Measurements from ENCODE around the gene FCN2.

The FCN2 gene

DNA sequence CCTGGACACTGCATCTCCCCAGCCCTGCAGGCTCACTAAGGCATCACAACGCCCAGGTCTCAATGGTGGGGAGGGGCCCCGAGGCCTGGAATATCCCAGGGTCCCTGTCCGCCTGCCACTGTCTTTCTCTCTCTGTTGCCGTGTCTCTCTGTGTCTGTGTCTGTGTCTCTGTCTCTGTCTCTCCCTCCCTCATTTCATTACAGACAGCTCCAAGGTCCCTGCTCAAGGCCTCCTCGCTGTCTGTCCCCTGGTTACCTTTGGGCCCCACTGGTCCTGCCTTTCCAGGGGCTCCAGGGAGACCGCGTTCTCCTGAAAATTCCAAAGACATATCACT, 33.9 kb downstream of the FCN2 start:
- H3K4me1 ChIP-seq (ENCODE audit: low read length) = no peaks in the 10 kb centered on the region
- DNase-seq = no peak
- no peaks in the 10 kb centered on the region for H4K20me1 ChIP-seq (ENCODE audit: insufficient read depth, low read length)
- H2AFZ ChIP-seq (ENCODE audit: low read length) = no peak overlapping the region
- no peak overlapping the region for H3K9ac ChIP-seq (ENCODE audit: low read length)
- no peaks in the 10 kb centered on the region for H3K9me2 ChIP-seq (replicated peaks; ENCODE audit: insufficient read depth, low read length)
- H3K27ac ChIP-seq (ENCODE audit: low read length) = no peak overlapping the region
- H3F3A ChIP-seq (ENCODE audit: insufficient read depth, low read length) = no peaks in the 10 kb centered on the region
- H3K27me3 ChIP-seq (replicated peaks; ENCODE audit: insufficient read depth, low read length) = peaks cover 96% of the 10 kb centered on the region
- no peaks in the 10 kb centered on the region for H3K9me3 ChIP-seq (replicated peaks; ENCODE audit: insufficient read depth, low read length)
- H3K4me3 ChIP-seq (ENCODE audit: low read length) = no peak overlapping the region
- no peak overlapping the region for H3K4me2 ChIP-seq (ENCODE audit: low read depth, low read length)
- no peaks in the 10 kb centered on the region for H3K79me2 ChIP-seq (ENCODE audit: low read length)
- no peaks in the 10 kb centered on the region for H3K36me3 ChIP-seq (replicated peaks; ENCODE audit: insufficient read depth, low read length)
- TF ChIP-seq, protein P1, sequence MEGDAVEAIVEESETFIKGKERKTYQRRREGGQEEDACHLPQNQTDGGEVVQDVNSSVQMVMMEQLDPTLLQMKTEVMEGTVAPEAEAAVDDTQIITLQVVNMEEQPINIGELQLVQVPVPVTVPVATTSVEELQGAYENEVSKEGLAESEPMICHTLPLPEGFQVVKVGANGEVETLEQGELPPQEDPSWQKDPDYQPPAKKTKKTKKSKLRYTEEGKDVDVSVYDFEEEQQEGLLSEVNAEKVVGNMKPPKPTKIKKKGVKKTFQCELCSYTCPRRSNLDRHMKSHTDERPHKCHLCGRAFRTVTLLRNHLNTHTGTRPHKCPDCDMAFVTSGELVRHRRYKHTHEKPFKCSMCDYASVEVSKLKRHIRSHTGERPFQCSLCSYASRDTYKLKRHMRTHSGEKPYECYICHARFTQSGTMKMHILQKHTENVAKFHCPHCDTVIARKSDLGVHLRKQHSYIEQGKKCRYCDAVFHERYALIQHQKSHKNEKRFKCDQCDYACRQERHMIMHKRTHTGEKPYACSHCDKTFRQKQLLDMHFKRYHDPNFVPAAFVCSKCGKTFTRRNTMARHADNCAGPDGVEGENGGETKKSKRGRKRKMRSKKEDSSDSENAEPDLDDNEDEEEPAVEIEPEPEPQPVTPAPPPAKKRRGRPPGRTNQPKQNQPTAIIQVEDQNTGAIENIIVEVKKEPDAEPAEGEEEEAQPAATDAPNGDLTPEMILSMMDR (IDR thresholded peaks at IDR 0.05; ENCODE audit: low read length) = no peak
- no peak for TF ChIP-seq EZH2phosphoT487 (IDR thresholded peaks at IDR 0.05; ENCODE audit: low read length)
- TF ChIP-seq EZH2 (optimal IDR thresholded peaks at IDR 0.05; ENCODE audit: low read depth, low read length) = no peak

DNA sequence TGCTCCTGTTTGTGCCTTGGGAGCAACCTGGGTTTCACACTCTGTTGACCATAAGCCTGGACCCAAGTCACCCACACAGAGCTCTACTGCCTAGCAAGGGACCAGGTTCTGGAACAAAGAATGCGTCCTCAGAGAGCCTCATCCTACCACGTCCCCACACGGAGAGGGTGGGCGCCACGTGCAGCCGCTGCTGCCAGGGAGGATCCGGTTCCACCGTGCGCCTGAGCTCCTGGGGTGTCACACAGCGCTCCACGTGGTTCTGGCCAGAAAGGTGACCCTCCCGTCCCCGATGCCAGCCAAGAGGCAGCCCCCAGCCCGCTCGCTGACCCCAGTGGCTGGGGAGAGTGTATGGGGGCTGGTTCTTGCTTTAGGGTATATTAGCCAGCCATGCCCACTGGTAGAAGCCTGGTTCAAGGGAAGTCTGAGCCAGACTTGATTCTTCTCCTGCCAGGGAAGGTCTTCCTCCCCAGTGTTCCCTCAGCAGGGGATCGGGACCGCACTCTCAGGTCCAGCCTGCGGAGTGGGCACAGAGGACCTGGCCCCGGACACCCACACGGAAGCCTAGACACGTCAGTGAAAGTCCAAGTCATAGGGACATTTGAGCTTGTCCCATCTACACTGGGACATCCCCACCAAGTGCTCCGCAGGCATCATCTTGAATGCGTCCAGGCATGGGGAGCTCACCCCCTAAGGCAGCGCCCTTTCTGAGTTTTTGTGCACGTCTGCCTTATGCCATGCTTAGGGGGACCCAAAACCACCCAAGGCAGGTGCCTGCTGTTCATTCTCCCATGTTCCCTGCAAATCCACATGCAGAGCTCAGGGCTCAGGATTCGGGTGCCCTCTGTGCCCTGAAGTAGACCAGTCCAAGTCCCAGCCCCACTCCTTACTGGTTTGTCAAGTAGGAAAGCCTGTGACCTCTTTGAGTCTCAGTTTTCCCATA, 34.7 kb downstream of the FCN2 start:
- H3K9me2 ChIP-seq (replicated peaks; ENCODE audit: insufficient read depth, low read length) = no peaks in the 10 kb centered on the region
- H3F3A ChIP-seq (ENCODE audit: insufficient read depth, low read length) = no peaks in the 10 kb centered on the region
- TF ChIP-seq EZH2phosphoT487 (IDR thresholded peaks at IDR 0.05; ENCODE audit: low read length) = no peak
- TF ChIP-seq, protein P1 (IDR thresholded peaks at IDR 0.05; ENCODE audit: low read length) = no peak
- no peak for TF ChIP-seq EZH2 (optimal IDR thresholded peaks at IDR 0.05; ENCODE audit: low read depth, low read length)
- no peak overlapping the region for H3K27ac ChIP-seq (ENCODE audit: low read length)
- H3K9me3 ChIP-seq (replicated peaks; ENCODE audit: insufficient read depth, low read length) = no peaks in the 10 kb centered on the region
- H3K4me1 ChIP-seq (ENCODE audit: low read length) = no peaks in the 10 kb centered on the region
- no peak for DNase-seq
- H4K20me1 ChIP-seq (ENCODE audit: insufficient read depth, low read length) = no peaks in the 10 kb centered on the region
- H3K79me2 ChIP-seq (ENCODE audit: low read length) = no peaks in the 10 kb centered on the region
- no peak overlapping the region for H3K9ac ChIP-seq (ENCODE audit: low read length)
- H2AFZ ChIP-seq (ENCODE audit: low read length) = no peak overlapping the region
- H3K4me3 ChIP-seq (ENCODE audit: low read length) = no peak overlapping the region
- no peak overlapping the region for H3K4me2 ChIP-seq (ENCODE audit: low read depth, low read length)
- no peaks in the 10 kb centered on the region for H3K36me3 ChIP-seq (replicated peaks; ENCODE audit: insufficient read depth, low read length)
- peaks cover 96% of the 10 kb centered on the region for H3K27me3 ChIP-seq (replicated peaks; ENCODE audit: insufficient read depth, low read length)

DNA sequence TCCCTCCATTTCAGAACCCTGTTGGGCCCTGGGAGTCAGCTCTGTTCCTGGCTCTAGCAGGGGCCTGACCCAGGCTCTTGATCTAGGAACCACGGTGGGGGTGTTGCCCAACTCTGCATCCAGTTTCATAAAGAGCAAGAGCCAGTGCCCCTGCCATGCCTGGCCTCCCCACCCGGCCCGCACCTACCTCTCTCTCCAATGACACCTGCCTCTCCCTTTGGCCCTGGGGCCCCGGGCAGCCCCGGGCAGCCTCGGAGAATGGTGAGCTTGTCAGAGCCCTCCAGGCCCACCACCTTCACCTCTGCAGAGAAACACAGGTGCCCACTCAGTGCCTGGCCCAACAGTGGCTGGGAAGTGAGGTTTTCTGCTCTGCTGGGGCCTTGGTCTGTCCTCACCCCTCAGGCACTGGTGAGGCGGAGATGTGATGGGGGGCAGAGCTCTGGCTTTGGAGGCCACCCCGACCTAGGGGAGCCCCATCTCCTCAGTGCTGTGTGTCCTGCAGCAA, 35.6 kb downstream of the FCN2 start:
- DNase-seq = no peak
- Histone ChIP-seq H2AFZ (ENCODE audit: low read length) (no peak overlapping the region), H3K4me1 (ENCODE audit: low read length) (no peaks in the 10 kb centered on the region), H3K9me2 (replicated peaks; ENCODE audit: insufficient read depth, low read length) (no peaks in the 10 kb centered on the region), H3K4me3 (ENCODE audit: low read length) (no peak overlapping the region), H3F3A (ENCODE audit: insufficient read depth, low read length) (no peaks in the 10 kb centered on the region), H3K9me3 (replicated peaks; ENCODE audit: insufficient read depth, low read length) (no peaks in the 10 kb centered on the region), H4K20me1 (ENCODE audit: insufficient read depth, low read length) (no peaks in the 10 kb centered on the region), H3K9ac (ENCODE audit: low read length) (no peak overlapping the region), H3K4me2 (ENCODE audit: low read depth, low read length) (no peak overlapping the region), H3K79me2 (ENCODE audit: low read length) (no peaks in the 10 kb centered on the region), H3K36me3 (replicated peaks; ENCODE audit: insufficient read depth, low read length) (no peaks in the 10 kb centered on the region), H3K27ac (ENCODE audit: low read length) (no peak overlapping the region), H3K27me3 (replicated peaks; ENCODE audit: insufficient read depth, low read length) (peaks cover 91% of the 10 kb centered on the region)
- TF ChIP-seq, protein P1 (IDR thresholded peaks at IDR 0.05; ENCODE audit: low read length) = no peak
- no peak for TF ChIP-seq EZH2 (optimal IDR thresholded peaks at IDR 0.05; ENCODE audit: low read depth, low read length)
- no peak for TF ChIP-seq EZH2phosphoT487 (IDR thresholded peaks at IDR 0.05; ENCODE audit: low read length)

Measured in MM.1S (cell line).